K562 (cell line): Measurements from ENCODE around the gene CHST12. TPM values are rescaled to one million over a fixed set of nuclear protein-coding genes. Genes with fewer than 3 reads are reported as not detected.
A peak's percentile ranks its signal among the peaks of the same experiment; 100 is the strongest.

Experiments
- ATAC-seq: fragments of 200-7000 bp; cut with Tn5 transposase; 3 replicates; pipeline ENCODE4 v1.9.1; 2020; ENCODE audit warnings: moderate library complexity
- BruUV-seq: library from RNA; stranded (reverse); fragments of 400-500 nt; replicated peaks from 2 replicates; lab custom pipeline; 2021; lab: Mats Ljungman, UMichigan
- CTCF ChIA-PET: fragments of 300-600 bp; formaldehyde crosslinking; extraction: SDS; loops from one replicate; lab custom pipeline; 2021; ENCODE audit warnings: low intra/inter-chr PET ratio; lab: Yijun Ruan, JAX
- POLR2A ChIA-PET: fragments of 300-600, 350-650 bp; sonication (Branson Sonifier 250); formaldehyde crosslinking; extraction: SDS; loops from one replicate; lab custom pipeline; 2021; ENCODE audit warnings: antibody characterized with exemption, inconsistent platforms; lab: Yijun Ruan, JAX
- DNase-seq, 4 experiments: peaks; one replicate each; pipeline versions ENCODE4 v3.0.0 to v3.0.0-alpha.2; 2011 to 2018; ENCODE audit warnings: low spot score in 3 of 4, mixed read lengths in 3 of 4; ENCODE audit errors: extremely low read depth in 1 of 4
- FAIRE-seq: peaks from 2 replicates; lab custom pipeline; 2011; peaks lifted over from hg19 to GRCh38; lab: Jason Lieb, UNC
- H2AFZ ChIP-seq: 2 replicates; pipeline ENCODE4 v1.6.0; 2011; ENCODE audit warnings: low read depth, low read length, control low read depth, inconsistent platforms
- H3K27ac ChIP-seq: fragments of 200-600 bp; 3 replicates; pipeline ENCODE4 v1.8.0; 2011; ENCODE audit warnings: low read depth, mild to moderate bottlenecking, control low read depth, inconsistent platforms, low read length, moderate library complexity, mixed read lengths; ENCODE audit errors: extremely low read depth
- H3K27me3 ChIP-seq, 2 experiments: fragments of 300-600 bp in 1 of 2; 2 replicates in 1 of 2; 3 replicates in 1 of 2; pipeline versions ENCODE4 v1.6.0 to v1.8.0; 2011; ENCODE audit warnings: inconsistent platforms in 2 of 2, low read length in 2 of 2, mild to moderate bottlenecking in 1 of 2, mixed read lengths in 1 of 2, moderate library complexity in 1 of 2; ENCODE audit not compliant: control insufficient read depth in 2 of 2, insufficient read depth in 2 of 2
- H3K36me3 ChIP-seq: fragments of 300-600 bp; 3 replicates; pipeline ENCODE4 v1.8.0; 2011; ENCODE audit warnings: mild to moderate bottlenecking, low read length, inconsistent platforms; ENCODE audit not compliant: control insufficient read depth, insufficient read depth
- H3K4me1 ChIP-seq, 2 experiments: fragments of 200-600 bp in 1 of 2; replicated peaks in 1 of 2; 2 replicates in 1 of 2; 3 replicates in 1 of 2; pipeline versions ENCODE4 v1.5.1 to v1.8.0; 2011; ENCODE audit warnings: inconsistent platforms in 2 of 2, low read length in 2 of 2, mild to moderate bottlenecking in 1 of 2, mixed read lengths in 1 of 2, moderate library complexity in 1 of 2; ENCODE audit not compliant: control insufficient read depth in 2 of 2, insufficient read depth in 2 of 2
- H3K4me2 ChIP-seq: 2 replicates; pipeline ENCODE4 v1.6.1; 2011; ENCODE audit warnings: low read length, control low read depth, inconsistent platforms, mixed read lengths; ENCODE audit not compliant: insufficient read depth
- H3K4me3 ChIP-seq: fragments of 200-600 bp; sonication (generic), shearing (Covaris generic); 2 replicates; pipeline ENCODE4 v1.5.1; 2016; ENCODE audit warnings: control low read depth, inconsistent platforms
- H3K79me2 ChIP-seq: fragments of 200-600 bp; 3 replicates; pipeline ENCODE4 v1.8.0; 2011; ENCODE audit warnings: low read length, inconsistent platforms; ENCODE audit not compliant: control insufficient read depth, insufficient read depth
- H3K9ac ChIP-seq, 2 experiments: 2 replicates each; pipeline versions ENCODE4 v1.6.0 to v1.6.1; 2011; ENCODE audit warnings: low read depth in 2 of 2, low read length in 2 of 2, control low read depth in 1 of 2, inconsistent platforms in 1 of 2, mild to moderate bottlenecking in 1 of 2, mixed read lengths in 1 of 2; ENCODE audit not compliant: insufficient read depth in 1 of 2
- H3K9me1 ChIP-seq: one replicate; pipeline ENCODE4 v1.6.0; 2011; ENCODE audit warnings: inconsistent platforms, mild to moderate bottlenecking, low read length, moderate library complexity; ENCODE audit not compliant: control insufficient read depth, insufficient read depth
- H3K9me3 ChIP-seq: replicated peaks from 2 replicates; pipeline ENCODE4 v1.5.1; 2011; ENCODE audit warnings: low read depth, low read length, inconsistent platforms; ENCODE audit not compliant: control insufficient read depth, insufficient read depth
- H4K20me1 ChIP-seq: replicated peaks from 2 replicates; pipeline ENCODE4 v1.6.1; 2011; ENCODE audit warnings: low read length, inconsistent platforms, mixed read lengths; ENCODE audit not compliant: control insufficient read depth, insufficient read depth
- HINFP ChIP-seq: fragments of 450-650 bp; conservative IDR thresholded peaks from 2 replicates; pipeline ENCODE4 v1.6.1; 2016; ENCODE audit warnings: missing genetic modification characterization, low read depth, mild to moderate bottlenecking, control low read depth, missing compliant biosample characterization
- SMARCA5 ChIP-seq: fragments of 450-650 bp; IDR thresholded peaks from 2 replicates; pipeline ENCODE4 v1.6.1; 2016
- ZNF121 ChIP-seq: sonication (generic); formaldehyde crosslinking; conservative IDR thresholded peaks from 2 replicates; pipeline ENCODE4 v1.8.0; 2022; ENCODE audit warnings: missing genetic modification reagents
- ZNF384 ChIP-seq: IDR thresholded peaks from 2 replicates; pipeline ENCODE4 v1.6.1; 2012; ENCODE audit warnings: low read depth, low read length, improper control_type of control experiment
- WGBS: fragments of 100-300 bp; shearing (Covaris generic); methylation state at CpG from one replicate; pipeline ENCODE4 v1.1.6; 2016; ENCODE audit warnings: low coverage, mixed read lengths; ENCODE audit not compliant: insufficient coverage; ENCODE audit errors: missing lambda C conversion rate; 5-methylcytosine and 5-hydroxymethylcytosine counted together
- in situ Hi-C: fragments of 300-500 bp; cut with MboI; formaldehyde crosslinking; loops from 4 replicates; pipeline ENCODE4 v1.15.0; 2018; ENCODE audit warnings: inconsistent platforms, mixed read lengths
- intact Hi-C: fragments of 100-400 bp; cut with micrococcal nuclease; formaldehyde crosslinking; loops from 2 replicates; pipeline ENCODE4 v1.14.2; 2022
- polyA plus RNA-seq, 8 experiments: library from polyadenylated mRNA; depleted of rRNA in 4 of 8; stranded (reverse) in 5 of 8; unstranded in 3 of 8; fragments of >200 nt; fragmentation: Nextera tagmentation in 2 of 8; fragmentation: Illumina TruSeq in 1 of 8; extraction: Ambion mirVana in 2 of 8; extraction: Trizol in 1 of 8; gene quantifications; 2 replicates each; pipeline versions ENCODE4 v1.2.1 to v1.2.3, GENCODE V29; 2011 to 2014; ENCODE audit warnings: inconsistent platforms in 1 of 8, missing spikeins in 1 of 8
- total RNA-seq, 7 experiments: library from RNA; depleted of rRNA in 6 of 7; stranded (reverse); fragments of >200 nt in 6 of 7; fragmentation: Illumina TruSeq in 2 of 7; extraction: Trizol in 2 of 7; gene quantifications; 2 replicates each; pipeline versions ENCODE4 v1.2.1 to v1.2.3, GENCODE V29; 2011 to 2021; ENCODE audit warnings: low replicate concordance in 1 of 7

CHST12 gene
- total and polyA plus RNA-seq, 9 of the 15 experiments (the other 6 are each of a cell fraction or from before 2014, with no cell fraction given), result 0.18 to 19.8 (median 3.6) TPM

GRCh38 chr7:2452643-2453270 is 49.3 kb downstream of the CHST12 start:
- H4K20me1 ChIP-seq, result no peaks in the 10 kb centered on the region
- intact Hi-C loops (no loop called here), in situ Hi-C loops (no loop called here)
- FAIRE-seq (no peak), ATAC-seq (no peak), DNase-seq (no peak)
- H3K27ac ChIP-seq, result no peak overlapping the region
- H3K27me3 ChIP-seq, result peaks cover 0 to 10% of the 10 kb centered on the region in 2 experiments; a peak in 2 of 5 replicates
- H2AFZ ChIP-seq, result no peak overlapping the region
- H3K79me2 ChIP-seq, result no peaks in the 10 kb centered on the region
- H3K4me1 ChIP-seq, result peaks cover 7 to 19% of the 10 kb centered on the region in 2 experiments
- 36% methylated on average over 7 of the region's 8 CpGs for WGBS
- H3K9me3 ChIP-seq, result no peaks in the 10 kb centered on the region; the same call in 1 of the 2 replicates
- BruUV-seq, result no TSS peak
- no peak overlapping the region for H3K4me2 ChIP-seq
- H3K4me3 ChIP-seq, result no peak overlapping the region
- H3K9ac ChIP-seq, result no peak overlapping the region
- H3K9me1 ChIP-seq, result no peaks in the 10 kb centered on the region
- ChIA-PET CTCF (no interaction called here), POLR2A (interaction anchor here (0.6 to 1.5 kb wide), 2 partner anchors 12 to 73 kb away, joined by 4 to 6 read pairs; no protein-coding TSS in a partner anchor)
- peak; percentile 84 for TF ChIP-seq ZNF121 (CRISPR knock-in tag)
- no peak for TF ChIP-seq SMARCA5
- TF ChIP-seq HINFP, result no peak
- TF ChIP-seq ZNF384, result peak; percentile 42
- H3K36me3 ChIP-seq, result no peaks in the 10 kb centered on the region
